GM12878 (cell line): ENCODE data around the gene TRABD2B. TPM values are rescaled to one million over a fixed set of nuclear protein-coding genes. Genes with fewer than 3 reads are reported as not detected.

Experiments
- ATAC-seq: fragments of 200-7000 bp; cut with Tn5 transposase; 3 replicates; pipeline ENCODE4 v1.9.1; 2020; ENCODE audit warnings: mild to moderate bottlenecking, moderate library complexity
- BruUV-seq: library from RNA; stranded (reverse); fragments of 400-500 nt; replicated peaks from 2 replicates; lab custom pipeline; 2021; lab: Mats Ljungman, UMichigan
- CTCF ChIA-PET: fragments of 300-600 bp; sonication (Branson Sonifier 250); formaldehyde crosslinking; extraction: SDS; loops from one replicate; lab custom pipeline; 2021; ENCODE audit warnings: inconsistent platforms; lab: Yijun Ruan, JAX
- POLR2A ChIA-PET: fragments of 350-600 bp; formaldehyde crosslinking; extraction: SDS; loops from one replicate; lab custom pipeline; 2021; ENCODE audit warnings: inconsistent platforms; lab: Charles Lee
- RAD21 ChIA-PET: fragments of 300-600 bp; sonication (Branson Sonifier 250); formaldehyde crosslinking; loops from one replicate; lab custom pipeline; 2023; ENCODE audit warnings: antibody characterized with exemption; ENCODE audit not compliant: unreplicated experiment; lab: Charles Lee
- SMC1A ChIA-PET: fragments of 300-600 bp; sonication (Branson Sonifier 250); formaldehyde crosslinking; loops from one replicate; lab custom pipeline; 2023; ENCODE audit not compliant: unreplicated experiment, uncharacterized antibody; lab: Charles Lee
- DNase-seq: peaks from one replicate; pipeline ENCODE4 v3.0.0-alpha.2; 2011; ENCODE audit warnings: low read depth, low spot score
- FAIRE-seq: peaks from 3 replicates; lab custom pipeline; 2011; peaks lifted over from hg19 to GRCh38; lab: Jason Lieb, UNC
- H2AFZ ChIP-seq: 2 replicates; pipeline ENCODE4 v1.6.0; 2011; ENCODE audit warnings: low read depth, low read length, control low read depth; ENCODE audit not compliant: control insufficient read depth
- H3K27ac ChIP-seq: 2 replicates; pipeline ENCODE4 v1.5.1; 2011; ENCODE audit warnings: control low read depth; ENCODE audit not compliant: control insufficient read depth, insufficient read depth
- H3K27me3 ChIP-seq, 2 experiments: replicated peaks in 1 of 2; 2 replicates each; pipeline versions ENCODE4 v1.6.0 to v1.6.1; 2011; ENCODE audit warnings: low read length in 1 of 2; ENCODE audit not compliant: control insufficient read depth in 2 of 2, insufficient read depth in 2 of 2
- H3K36me3 ChIP-seq, 2 experiments: 2 replicates each; pipeline ENCODE4 v1.5.1; 2011; ENCODE audit warnings: low read length in 1 of 2; ENCODE audit not compliant: control insufficient read depth in 2 of 2, insufficient read depth in 2 of 2
- H3K4me1 ChIP-seq: 2 replicates; pipeline ENCODE4 v1.6.1; 2011; ENCODE audit warnings: mild to moderate bottlenecking, low read length, moderate library complexity, mixed read lengths; ENCODE audit not compliant: control insufficient read depth, insufficient read depth
- H3K4me2 ChIP-seq: 2 replicates; pipeline ENCODE4 v1.6.0; 2011; ENCODE audit warnings: control low read depth; ENCODE audit not compliant: control insufficient read depth, insufficient read depth
- H3K4me3 ChIP-seq: fragments of 200-600 bp; sonication (generic); 2 replicates; pipeline ENCODE4 v1.5.1; 2016
- H3K79me2 ChIP-seq: 2 replicates; pipeline ENCODE4 v1.6.0; 2011; ENCODE audit warnings: low read length; ENCODE audit not compliant: control insufficient read depth, insufficient read depth
- H3K9ac ChIP-seq: 2 replicates; pipeline ENCODE4 v1.8.0; 2011; ENCODE audit warnings: low read length, control low read depth, mixed read lengths; ENCODE audit not compliant: control insufficient read depth, insufficient read depth
- H3K9me3 ChIP-seq: replicated peaks from 3 replicates; pipeline ENCODE4 v1.5.1; 2011; ENCODE audit warnings: mild to moderate bottlenecking, low read length; ENCODE audit not compliant: control insufficient read depth, insufficient read depth
- H4K20me1 ChIP-seq: 2 replicates; pipeline ENCODE4 v1.6.0; 2011; ENCODE audit not compliant: control insufficient read depth, insufficient read depth
- RCOR1 ChIP-seq: conservative IDR thresholded peaks from 2 replicates; pipeline ENCODE4 v1.6.1; 2012; ENCODE audit warnings: low read depth, low read length, improper control_type of control experiment
- SIN3A ChIP-seq: IDR thresholded peaks from 2 replicates; pipeline ENCODE4 v1.6.1; 2012; ENCODE audit warnings: low read depth, low read length, improper control_type of control experiment
- ZZZ3 ChIP-seq: IDR thresholded peaks from 2 replicates; pipeline ENCODE4 v1.6.1; 2011; ENCODE audit warnings: low read depth; ENCODE audit not compliant: control insufficient read depth, insufficient read length
- WGBS: methylation state at CpG from one replicate; pipeline ENCODE4 v1.1.6; 2016; ENCODE audit warnings: low lambda C conversion rate; ENCODE audit not compliant: insufficient replicate concordance, insufficient coverage; ENCODE audit errors: missing lambda C conversion rate; 5-methylcytosine and 5-hydroxymethylcytosine counted together
- in situ Hi-C: fragments of 300-500 bp; cut with MboI; formaldehyde crosslinking; loops from 9 replicates; pipeline ENCODE4 v1.14.3; 2018; ENCODE audit warnings: mixed read lengths
- intact Hi-C: fragments of 100-400 bp; cut with micrococcal nuclease; formaldehyde crosslinking; loops from one replicate; pipeline ENCODE4 v1.14.2; 2022; ENCODE audit not compliant: unreplicated experiment
- polyA plus RNA-seq, 11 experiments: library from polyadenylated mRNA; depleted of rRNA in 4 of 11; unstranded in 6 of 11; stranded (reverse) in 5 of 11; fragments of >200 nt; fragmentation: Nextera tagmentation in 4 of 11; fragmentation: Illumina TruSeq in 1 of 11; extraction: Ambion mirVana in 4 of 11; extraction: Trizol in 1 of 11; gene quantifications; 1 replicate in 1 of 11; 2 replicates in 10 of 11; pipeline versions ENCODE4 v1.2.1 to v1.2.3, GENCODE V29; 2011 to 2016; ENCODE audit warnings: inconsistent platforms in 2 of 11, missing spikeins in 2 of 11, low read depth in 1 of 11
- total RNA-seq, 4 experiments: library from RNA; depleted of rRNA in 3 of 4; stranded (reverse); fragments of >200 nt in 3 of 4; fragmentation: Illumina TruSeq in 1 of 4; extraction: Trizol in 1 of 4; gene quantifications; 2 replicates each; pipeline versions ENCODE4 v1.2.1 to v1.2.3, GENCODE V29; 2013 to 2021
- TF ChIP-seq, protein P1 (sequence below): fragments of 450-650 bp; IDR thresholded peaks from 2 replicates; pipeline ENCODE4 v1.6.1; 2016; ENCODE audit warnings: mild to moderate bottlenecking
- TF ChIP-seq, protein P2 (sequence below): IDR thresholded peaks from 2 replicates; pipeline ENCODE4 v1.6.1; 2012; ENCODE audit warnings: mild to moderate bottlenecking, low read depth, low read length

Gene TRABD2B
- total and polyA plus RNA-seq, 10 of the 15 experiments (the other 5 are each of a cell fraction or from before 2014, with no cell fraction given): not detected

DNA sequence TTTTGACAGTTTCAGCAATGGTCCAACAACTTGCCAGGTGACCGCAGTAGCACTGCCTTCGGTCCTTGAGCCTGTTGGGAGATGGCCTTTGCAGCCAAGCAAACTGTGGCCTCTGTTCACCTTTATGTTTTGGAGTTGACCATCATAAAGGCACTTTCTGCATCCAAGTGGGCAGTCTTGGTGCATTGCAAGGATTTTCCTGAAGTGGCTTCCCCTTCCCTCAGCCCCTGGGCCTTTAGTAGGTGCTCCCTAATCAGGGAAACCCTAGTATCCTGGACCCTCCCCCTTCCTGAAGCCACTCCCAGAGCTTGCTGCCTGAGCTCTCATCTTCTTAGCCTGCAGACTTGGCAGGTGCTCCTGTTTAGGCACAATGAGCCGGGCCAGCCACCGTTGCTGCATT is 140.2 kb downstream of the TRABD2B start:
- Histone ChIP-seq H3K9ac (no peak overlapping the region), H3K9me3 (no peaks in the 10 kb centered on the region), H3K4me3 (no peak overlapping the region), H4K20me1 (no peaks in the 10 kb centered on the region), H3K4me1 (no peaks in the 10 kb centered on the region), H3K4me2 (no peak overlapping the region), H3K27ac (no peak overlapping the region), H2AFZ (no peak overlapping the region), H3K79me2 (no peaks in the 10 kb centered on the region), H3K27me3 (no peaks in the 10 kb centered on the region; a peak in 2 of 4 replicates), H3K36me3 (no peaks in the 10 kb centered on the region)
- intact Hi-C loops (no loop called here), in situ Hi-C loops (no loop called here)
- ChIA-PET POLR2A (no interaction called here), RAD21 (no interaction called here), SMC1A (no interaction called here), CTCF (no interaction called here)
- ATAC-seq (no peak), FAIRE-seq (no peak), DNase-seq (no peak)
- no TSS peak for BruUV-seq
- no peak for TF ChIP-seq SIN3A
- TF ChIP-seq ZZZ3: no peak
- TF ChIP-seq, protein P1, sequence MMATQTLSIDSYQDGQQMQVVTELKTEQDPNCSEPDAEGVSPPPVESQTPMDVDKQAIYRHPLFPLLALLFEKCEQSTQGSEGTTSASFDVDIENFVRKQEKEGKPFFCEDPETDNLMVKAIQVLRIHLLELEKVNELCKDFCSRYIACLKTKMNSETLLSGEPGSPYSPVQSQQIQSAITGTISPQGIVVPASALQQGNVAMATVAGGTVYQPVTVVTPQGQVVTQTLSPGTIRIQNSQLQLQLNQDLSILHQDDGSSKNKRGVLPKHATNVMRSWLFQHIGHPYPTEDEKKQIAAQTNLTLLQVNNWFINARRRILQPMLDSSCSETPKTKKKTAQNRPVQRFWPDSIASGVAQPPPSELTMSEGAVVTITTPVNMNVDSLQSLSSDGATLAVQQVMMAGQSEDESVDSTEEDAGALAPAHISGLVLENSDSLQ: no peak
- no peak for TF ChIP-seq RCOR1
- TF ChIP-seq, protein P2, sequence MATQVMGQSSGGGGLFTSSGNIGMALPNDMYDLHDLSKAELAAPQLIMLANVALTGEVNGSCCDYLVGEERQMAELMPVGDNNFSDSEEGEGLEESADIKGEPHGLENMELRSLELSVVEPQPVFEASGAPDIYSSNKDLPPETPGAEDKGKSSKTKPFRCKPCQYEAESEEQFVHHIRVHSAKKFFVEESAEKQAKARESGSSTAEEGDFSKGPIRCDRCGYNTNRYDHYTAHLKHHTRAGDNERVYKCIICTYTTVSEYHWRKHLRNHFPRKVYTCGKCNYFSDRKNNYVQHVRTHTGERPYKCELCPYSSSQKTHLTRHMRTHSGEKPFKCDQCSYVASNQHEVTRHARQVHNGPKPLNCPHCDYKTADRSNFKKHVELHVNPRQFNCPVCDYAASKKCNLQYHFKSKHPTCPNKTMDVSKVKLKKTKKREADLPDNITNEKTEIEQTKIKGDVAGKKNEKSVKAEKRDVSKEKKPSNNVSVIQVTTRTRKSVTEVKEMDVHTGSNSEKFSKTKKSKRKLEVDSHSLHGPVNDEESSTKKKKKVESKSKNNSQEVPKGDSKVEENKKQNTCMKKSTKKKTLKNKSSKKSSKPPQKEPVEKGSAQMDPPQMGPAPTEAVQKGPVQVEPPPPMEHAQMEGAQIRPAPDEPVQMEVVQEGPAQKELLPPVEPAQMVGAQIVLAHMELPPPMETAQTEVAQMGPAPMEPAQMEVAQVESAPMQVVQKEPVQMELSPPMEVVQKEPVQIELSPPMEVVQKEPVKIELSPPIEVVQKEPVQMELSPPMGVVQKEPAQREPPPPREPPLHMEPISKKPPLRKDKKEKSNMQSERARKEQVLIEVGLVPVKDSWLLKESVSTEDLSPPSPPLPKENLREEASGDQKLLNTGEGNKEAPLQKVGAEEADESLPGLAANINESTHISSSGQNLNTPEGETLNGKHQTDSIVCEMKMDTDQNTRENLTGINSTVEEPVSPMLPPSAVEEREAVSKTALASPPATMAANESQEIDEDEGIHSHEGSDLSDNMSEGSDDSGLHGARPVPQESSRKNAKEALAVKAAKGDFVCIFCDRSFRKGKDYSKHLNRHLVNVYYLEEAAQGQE: no peak
- WGBS: 68% methylated on average over 4 of the region's 4 CpGs
